Nephron progenitor cell (in vitro differentiated cells): ENCODE data around the gene CGNL1.

Source experiments
- DNase-seq: peaks from one replicate; pipeline ENCODE4 v3.0.0; 2021
- H3K27ac Mint-ChIP-seq: 2 replicates; pipeline ENCODE4 v1.8.0; 2021; ENCODE audit warnings: mild to moderate bottlenecking, moderate library complexity, mixed read lengths
- H3K27me3 Mint-ChIP-seq: 2 replicates; pipeline ENCODE4 v1.8.0; 2021; ENCODE audit warnings: mild to moderate bottlenecking, low read depth, mixed read lengths; ENCODE audit not compliant: poor library complexity
- H3K36me3 Mint-ChIP-seq: 2 replicates; pipeline ENCODE4 v1.8.0; 2021; ENCODE audit warnings: low read depth, mixed read lengths
- H3K4me1 Mint-ChIP-seq: 2 replicates; pipeline ENCODE4 v1.8.0; 2021; ENCODE audit warnings: mixed read lengths
- H3K4me3 Mint-ChIP-seq: 2 replicates; pipeline ENCODE4 v1.8.0; 2021; ENCODE audit warnings: mild to moderate bottlenecking, moderate library complexity, mixed read lengths
- H3K9me3 Mint-ChIP-seq: 2 replicates; pipeline ENCODE4 v1.8.0; 2021; ENCODE audit warnings: mild to moderate bottlenecking, moderate library complexity, mixed read lengths
- TF ChIP-seq, protein P1 (sequence below): fragments of 200-600 bp; sonication (generic); IDR thresholded peaks from 2 replicates; pipeline ENCODE4 v1.5.0; 2021; ENCODE audit warnings: antibody characterized with exemption

Gene CGNL1

DNA sequence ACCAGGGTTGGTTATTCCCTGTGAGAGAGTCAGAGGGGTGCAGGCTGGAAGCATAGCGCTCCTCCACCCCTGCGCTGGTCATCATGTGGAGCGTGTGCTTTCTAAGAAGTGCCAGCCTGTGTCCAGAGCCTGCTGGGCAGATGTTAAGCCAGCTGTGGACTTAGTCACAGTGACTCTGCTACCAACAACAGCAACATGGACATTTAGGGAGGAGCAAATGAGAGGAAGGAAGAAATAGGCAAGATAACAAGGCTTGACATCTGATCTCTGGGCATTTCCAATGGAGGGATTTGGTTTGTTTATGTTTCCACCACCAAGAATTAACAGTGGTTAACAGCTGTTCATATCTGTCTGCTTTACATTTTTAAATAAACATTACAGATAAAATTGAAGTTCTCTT, 179.0 kb downstream of the CGNL1 start:
- TF ChIP-seq, protein P1, sequence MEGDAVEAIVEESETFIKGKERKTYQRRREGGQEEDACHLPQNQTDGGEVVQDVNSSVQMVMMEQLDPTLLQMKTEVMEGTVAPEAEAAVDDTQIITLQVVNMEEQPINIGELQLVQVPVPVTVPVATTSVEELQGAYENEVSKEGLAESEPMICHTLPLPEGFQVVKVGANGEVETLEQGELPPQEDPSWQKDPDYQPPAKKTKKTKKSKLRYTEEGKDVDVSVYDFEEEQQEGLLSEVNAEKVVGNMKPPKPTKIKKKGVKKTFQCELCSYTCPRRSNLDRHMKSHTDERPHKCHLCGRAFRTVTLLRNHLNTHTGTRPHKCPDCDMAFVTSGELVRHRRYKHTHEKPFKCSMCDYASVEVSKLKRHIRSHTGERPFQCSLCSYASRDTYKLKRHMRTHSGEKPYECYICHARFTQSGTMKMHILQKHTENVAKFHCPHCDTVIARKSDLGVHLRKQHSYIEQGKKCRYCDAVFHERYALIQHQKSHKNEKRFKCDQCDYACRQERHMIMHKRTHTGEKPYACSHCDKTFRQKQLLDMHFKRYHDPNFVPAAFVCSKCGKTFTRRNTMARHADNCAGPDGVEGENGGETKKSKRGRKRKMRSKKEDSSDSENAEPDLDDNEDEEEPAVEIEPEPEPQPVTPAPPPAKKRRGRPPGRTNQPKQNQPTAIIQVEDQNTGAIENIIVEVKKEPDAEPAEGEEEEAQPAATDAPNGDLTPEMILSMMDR: no peak
- no peak for DNase-seq
- H3K4me1 Mint-ChIP-seq: peaks cover 54% of the 10 kb centered on the region
- peaks cover 11% of the 10 kb centered on the region for H3K27me3 Mint-ChIP-seq
- peak overlapping the region; percentile 11 for H3K4me3 Mint-ChIP-seq
- H3K27ac Mint-ChIP-seq: peak overlapping the region; percentile 81
- no peaks in the 10 kb centered on the region for H3K9me3 Mint-ChIP-seq
- H3K36me3 Mint-ChIP-seq: no peaks in the 10 kb centered on the region

DNA sequence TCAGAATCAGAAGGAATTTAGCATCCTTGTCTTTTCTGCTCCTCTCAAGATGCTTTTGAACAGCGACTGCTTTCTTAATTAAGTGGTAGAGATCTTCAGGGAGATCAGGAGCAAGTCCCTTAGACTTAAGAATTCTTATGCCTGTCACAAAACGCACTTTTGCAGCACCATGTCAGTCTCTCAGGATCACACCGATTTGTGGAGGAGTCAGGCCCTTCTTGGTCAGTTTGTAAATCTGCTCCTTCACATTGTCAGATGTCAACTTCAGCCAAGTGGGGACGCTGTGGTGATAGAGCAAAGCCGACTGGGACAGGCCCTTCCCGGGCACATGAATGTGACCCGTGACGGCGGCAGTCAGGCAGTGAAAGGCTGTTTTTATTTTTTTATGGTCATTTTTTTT, 179.7 kb downstream of the CGNL1 start:
- H3K27ac Mint-ChIP-seq: peak overlapping the region; percentile 43
- no peaks in the 10 kb centered on the region for H3K9me3 Mint-ChIP-seq
- TF ChIP-seq, protein P1: no peak
- no peak for DNase-seq
- peaks cover 52% of the 10 kb centered on the region for H3K4me1 Mint-ChIP-seq
- peaks cover 11% of the 10 kb centered on the region for H3K27me3 Mint-ChIP-seq
- H3K36me3 Mint-ChIP-seq: no peaks in the 10 kb centered on the region
- H3K4me3 Mint-ChIP-seq: no peak overlapping the region

DNA sequence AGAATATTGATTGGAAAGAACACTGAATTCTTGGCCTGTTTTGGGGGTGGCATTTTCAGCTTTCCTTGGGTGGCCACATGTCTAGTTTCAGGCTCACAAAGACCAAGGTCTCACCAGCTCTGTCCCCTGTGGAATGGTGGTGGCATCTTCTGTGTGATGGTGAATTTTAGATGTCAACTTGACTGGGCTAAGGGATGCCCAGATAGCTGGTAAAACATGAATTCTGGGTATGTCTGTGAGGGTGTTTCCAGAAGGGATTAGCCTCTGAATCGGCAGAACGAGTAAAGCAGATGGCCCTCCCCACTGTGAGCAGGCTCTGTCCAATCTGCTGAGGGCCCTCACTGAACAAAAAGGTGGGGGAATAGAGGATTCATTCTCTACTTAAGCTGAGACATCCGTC, 181.0 kb downstream of the CGNL1 start:
- H3K9me3 Mint-ChIP-seq: no peaks in the 10 kb centered on the region
- DNase-seq: no peak
- TF ChIP-seq, protein P1: no peak
- peaks cover 39% of the 10 kb centered on the region for H3K4me1 Mint-ChIP-seq
- no peaks in the 10 kb centered on the region for H3K36me3 Mint-ChIP-seq
- no peak overlapping the region for H3K27ac Mint-ChIP-seq
- no peak overlapping the region for H3K4me3 Mint-ChIP-seq
- H3K27me3 Mint-ChIP-seq: peaks cover 11% of the 10 kb centered on the region

DNA sequence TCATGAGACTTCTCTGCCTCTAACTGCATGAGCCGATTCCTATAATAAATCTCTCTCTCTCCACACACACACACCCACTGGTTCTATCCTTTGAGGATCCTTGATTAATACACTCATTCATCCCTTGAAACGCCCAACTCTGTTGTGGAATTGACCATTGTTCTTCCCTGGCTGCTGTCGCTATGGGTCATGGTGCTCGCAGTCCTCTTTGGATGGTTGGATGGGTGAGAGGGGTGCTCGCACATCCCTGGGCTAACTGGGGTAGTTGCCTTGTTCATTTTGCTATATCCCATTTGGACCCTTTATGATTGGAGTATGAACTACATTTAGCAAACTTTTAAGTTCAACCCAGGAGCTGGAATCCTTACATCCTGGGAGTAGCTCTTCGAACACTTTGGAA, 181.5 kb downstream of the CGNL1 start:
- H3K9me3 Mint-ChIP-seq: no peaks in the 10 kb centered on the region
- no peaks in the 10 kb centered on the region for H3K36me3 Mint-ChIP-seq
- H3K27me3 Mint-ChIP-seq: peaks cover 12% of the 10 kb centered on the region
- TF ChIP-seq, protein P1: no peak
- H3K27ac Mint-ChIP-seq: no peak overlapping the region
- H3K4me1 Mint-ChIP-seq: peaks cover 34% of the 10 kb centered on the region
- H3K4me3 Mint-ChIP-seq: no peak overlapping the region
- no peak for DNase-seq

DNA sequence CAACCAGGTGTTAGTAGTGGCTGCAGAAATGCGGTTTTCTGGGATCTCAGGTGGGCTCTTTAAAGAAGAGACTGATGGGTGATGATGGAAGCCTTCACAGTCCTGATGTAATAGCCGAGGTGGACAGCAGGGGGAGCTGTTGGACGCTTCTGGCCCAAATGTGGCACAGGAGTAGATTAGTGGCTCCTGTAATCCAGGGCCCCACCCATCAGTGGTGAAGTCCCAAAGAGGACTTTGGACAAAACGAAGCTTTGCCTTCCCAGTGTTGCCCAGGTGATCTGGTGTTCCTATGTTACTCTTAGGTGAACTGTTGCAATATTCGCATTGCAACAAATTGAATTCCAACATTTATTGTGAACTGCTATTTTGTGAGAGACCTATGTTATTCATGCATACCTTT, 183.6 kb downstream of the CGNL1 start:
- Mint-ChIP-seq H3K27me3 (peaks cover 10% of the 10 kb centered on the region), H3K9me3 (no peaks in the 10 kb centered on the region), H3K4me3 (no peak overlapping the region), H3K36me3 (no peaks in the 10 kb centered on the region), H3K27ac (no peak overlapping the region), H3K4me1 (peaks cover 13% of the 10 kb centered on the region)
- TF ChIP-seq, protein P1: peak; percentile 93
- DNase-seq: peak; percentile 85

DNA sequence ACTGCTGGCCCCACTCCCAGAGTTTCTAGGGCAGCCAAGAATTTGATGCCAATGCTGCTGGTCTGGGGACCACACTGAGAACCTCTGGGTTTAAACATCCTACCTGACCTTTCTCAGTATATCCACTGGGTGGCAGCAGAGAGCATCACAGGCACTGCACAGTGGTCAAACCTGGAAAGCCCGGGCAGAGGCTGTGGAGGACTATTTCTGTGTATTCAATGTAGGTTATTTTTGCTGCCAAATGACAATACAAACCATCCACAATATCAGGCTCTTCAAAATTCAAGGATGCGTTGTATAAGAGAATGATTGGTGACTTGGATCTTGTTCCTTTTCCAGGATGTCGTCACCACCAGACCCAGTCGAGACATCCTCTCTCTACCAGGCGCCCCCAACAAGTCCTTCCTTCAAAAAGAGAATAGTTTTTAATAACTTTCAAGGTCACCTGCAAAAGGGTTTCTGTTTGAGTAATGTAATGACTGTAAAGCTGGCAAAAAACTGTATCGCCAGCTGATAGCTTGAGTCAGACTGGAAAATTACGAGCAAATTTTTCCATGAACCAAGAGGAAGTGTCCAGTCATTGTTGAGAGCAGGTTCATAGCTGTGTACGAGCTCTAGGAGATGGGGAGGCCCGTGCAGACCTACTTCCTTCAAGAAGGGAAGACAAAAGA, 184.9 kb downstream of the CGNL1 start:
- no peak overlapping the region for H3K4me3 Mint-ChIP-seq
- peak; percentile 75 for DNase-seq
- H3K36me3 Mint-ChIP-seq: no peaks in the 10 kb centered on the region
- no peak overlapping the region for H3K27ac Mint-ChIP-seq
- TF ChIP-seq, protein P1: peak; percentile 96
- peaks cover 14% of the 10 kb centered on the region for H3K27me3 Mint-ChIP-seq
- H3K9me3 Mint-ChIP-seq: no peaks in the 10 kb centered on the region
- peaks cover 7% of the 10 kb centered on the region for H3K4me1 Mint-ChIP-seq
